Anterior cingulate cortex (tissue), 58 donors: ENCODE results near the gene CLBA1.
"Not testable (repeated sequence)": the region's sequence is repeated elsewhere in the genome, so short reads cannot be mapped to it uniquely, and the experiment has no call there.

Experiments
- DNase-seq, 58 donors: peaks; one replicate each; lab custom pipeline; 2025; lab: John Stamatoyannopoulos, UW

CLBA1 gene

GRCh38 chr14:104947201-104947600 is 38.4 kb upstream of the CLBA1 start:
- DNase-seq, result not testable (repeated sequence)

- DNase-seq, result not testable (repeated sequence)
Measured at GRCh38 chr14:104947881-104948735, 37.5 kb upstream of the CLBA1 start.

GRCh38 chr14:104948736-104949031 is 36.9 kb upstream of the CLBA1 start:
- DNase-seq, result no peak

GRCh38 chr14:104949406-104949955 is 36.1 kb upstream of the CLBA1 start:
- DNase-seq, result not testable (repeated sequence)

GRCh38 chr14:104950021-104950420 is 35.6 kb upstream of the CLBA1 start:
- DNase-seq, result no peak

GRCh38 chr14:104950701-104951100 is 34.9 kb upstream of the CLBA1 start:
- not testable (repeated sequence) for DNase-seq

- DNase-seq, result not testable (repeated sequence)
Measured at GRCh38 chr14:104951863-104952657, 33.5 kb upstream of the CLBA1 start.

- DNase-seq, result no peak
Measured at GRCh38 chr14:104953097-104953496, 32.5 kb upstream of the CLBA1 start.

GRCh38 chr14:104953896-104954656 is 31.5 kb upstream of the CLBA1 start:
- DNase-seq, result no peak

- DNase-seq, result no peak
Measured at GRCh38 chr14:104954746-104955395, 30.7 kb upstream of the CLBA1 start.

- DNase-seq, result no peak
Measured at GRCh38 chr14:104955396-104955770, 30.2 kb upstream of the CLBA1 start.

- DNase-seq, result no peak
Measured at GRCh38 chr14:104956290-104956890, 29.2 kb upstream of the CLBA1 start.

- no peak for DNase-seq
Measured at GRCh38 chr14:104957146-104958113, 28.2 kb upstream of the CLBA1 start.

- no peak for DNase-seq
Measured at GRCh38 chr14:104964546-104964945, 21.0 kb upstream of the CLBA1 start.

- DNase-seq, result no peak
Measured at GRCh38 chr14:104965561-104966231, 19.9 kb upstream of the CLBA1 start.

GRCh38 chr14:104966261-104966865 is 19.2 kb upstream of the CLBA1 start:
- DNase-seq, result no peak

- no peak for DNase-seq
Measured at GRCh38 chr14:104966981-104967385, 18.6 kb upstream of the CLBA1 start.
